GM12878 (cell line): ENCODE measurements around the gene IFITM5. TPM values are rescaled to one million over a fixed set of nuclear protein-coding genes. Genes with fewer than 3 reads are reported as not detected.
A peak's percentile ranks its signal among the peaks of the same experiment; 100 is the strongest.

Source experiments
- ASH2L ChIP-seq: fragments of 300-600, 200-600 bp; sonication (generic); IDR thresholded peaks from 2 replicates; pipeline ENCODE4 v1.6.1; 2017; ENCODE audit warnings: low read depth, mild to moderate bottlenecking, borderline replicate concordance
- CHD1 ChIP-seq: IDR thresholded peaks from 2 replicates; pipeline ENCODE4 v1.6.1; 2012; ENCODE audit warnings: low read depth, low read length, improper control_type of control experiment
- E2F8 ChIP-seq: fragments of 450-650 bp; IDR thresholded peaks from 2 replicates; pipeline ENCODE4 v1.6.1; 2018; ENCODE audit warnings: mild to moderate bottlenecking, low read depth, moderate library complexity; ENCODE audit not compliant: partially characterized antibody
- EGR1 ChIP-seq, 2 experiments: IDR thresholded peaks; 1 replicate in 1 of 2; 2 replicates in 1 of 2; pipeline ENCODE4 v1.6.1; 2011 to 2012; ENCODE audit warnings: low read depth in 2 of 2, low read length in 2 of 2, borderline replicate concordance in 1 of 2, mild to moderate bottlenecking in 1 of 2, moderate library complexity in 1 of 2
- GABPA ChIP-seq: IDR thresholded peaks from 2 replicates; pipeline ENCODE4 v1.6.1; 2014; ENCODE audit warnings: antibody characterized with exemption, low read depth, mild to moderate bottlenecking, inconsistent platforms
- HCFC1 ChIP-seq: fragments of 150-350 bp; IDR thresholded peaks from 2 replicates; pipeline ENCODE4 v1.6.1; 2014; ENCODE audit warnings: low read length
- HSF1 ChIP-seq: fragments of 150-350 bp; IDR thresholded peaks from 2 replicates; pipeline ENCODE4 v1.6.1; 2014; ENCODE audit warnings: mild to moderate bottlenecking, low read depth, low read length
- IRF3 ChIP-seq: fragments of 450-650 bp; IDR thresholded peaks from 2 replicates; pipeline ENCODE4 v1.6.1; 2014; ENCODE audit warnings: mild to moderate bottlenecking
- KDM1A ChIP-seq: fragments of 200-600 bp; sonication (generic); IDR thresholded peaks from 2 replicates; pipeline ENCODE4 v1.6.1; 2016; ENCODE audit warnings: borderline replicate concordance
- KLF5 ChIP-seq: fragments of 450-650 bp; IDR thresholded peaks from 2 replicates; pipeline ENCODE4 v1.6.1; 2014; ENCODE audit warnings: mild to moderate bottlenecking; ENCODE audit not compliant: partially characterized antibody
- MEF2B ChIP-seq: fragments of 450-650 bp; IDR thresholded peaks from 2 replicates; pipeline ENCODE4 v1.6.1; 2018; ENCODE audit warnings: mild to moderate bottlenecking, moderate library complexity; ENCODE audit not compliant: partially characterized antibody, poor library complexity, severe bottlenecking
- NFYA ChIP-seq: IDR thresholded peaks from 2 replicates; pipeline ENCODE4 v1.6.1; 2011; ENCODE audit warnings: low read depth, mild to moderate bottlenecking, low read length, improper control_type of control experiment, borderline replicate concordance
- NFYB ChIP-seq: IDR thresholded peaks from 2 replicates; pipeline ENCODE4 v1.6.1; 2011; ENCODE audit warnings: low read depth, mild to moderate bottlenecking, low read length, improper control_type of control experiment, moderate library complexity; ENCODE audit not compliant: insufficient read depth
- PBX3 ChIP-seq: IDR thresholded peaks from 2 replicates; pipeline ENCODE4 v1.6.1; 2011; ENCODE audit warnings: mild to moderate bottlenecking, low read depth, low read length, moderate library complexity; ENCODE audit not compliant: insufficient replicate concordance
- REST ChIP-seq: IDR thresholded peaks from 2 replicates; pipeline ENCODE4 v1.6.1; 2012; ENCODE audit warnings: mild to moderate bottlenecking, low read depth, low read length
- SIN3A ChIP-seq: IDR thresholded peaks from 2 replicates; pipeline ENCODE4 v1.6.1; 2012; ENCODE audit warnings: low read depth, low read length, improper control_type of control experiment
- SRF ChIP-seq, 2 experiments: IDR thresholded peaks; 2 replicates each; pipeline ENCODE4 v1.6.1; 2011; ENCODE audit warnings: low read depth in 2 of 2, low read length in 2 of 2, mild to moderate bottlenecking in 1 of 2, moderate library complexity in 1 of 2
- TAF1 ChIP-seq: IDR thresholded peaks from 2 replicates; pipeline ENCODE4 v1.6.1; 2011; ENCODE audit warnings: mild to moderate bottlenecking, low read depth, low read length, borderline replicate concordance
- ZNF217 ChIP-seq: fragments of 450-650 bp; IDR thresholded peaks from 2 replicates; pipeline ENCODE4 v1.6.1; 2017; ENCODE audit warnings: antibody characterized with exemption, mild to moderate bottlenecking
- polyA plus RNA-seq, 11 experiments: library from polyadenylated mRNA; depleted of rRNA in 4 of 11; unstranded in 6 of 11; stranded (reverse) in 5 of 11; fragments of >200 nt; fragmentation: Nextera tagmentation in 4 of 11; fragmentation: Illumina TruSeq in 1 of 11; extraction: Ambion mirVana in 4 of 11; extraction: Trizol in 1 of 11; gene quantifications; 1 replicate in 1 of 11; 2 replicates in 10 of 11; pipeline versions ENCODE4 v1.2.1 to v1.2.3, GENCODE V29; 2011 to 2016; ENCODE audit warnings: inconsistent platforms in 2 of 11, missing spikeins in 2 of 11, low read depth in 1 of 11
- total RNA-seq, 4 experiments: library from RNA; depleted of rRNA in 3 of 4; stranded (reverse); fragments of >200 nt in 3 of 4; fragmentation: Illumina TruSeq in 1 of 4; extraction: Trizol in 1 of 4; gene quantifications; 2 replicates each; pipeline versions ENCODE4 v1.2.1 to v1.2.3, GENCODE V29; 2013 to 2021

The IFITM5 gene
- total and polyA plus RNA-seq, 10 of the 15 experiments (the other 5 are each of a cell fraction or from before 2014, with no cell fraction given): not detected

GRCh38 chr11:269146-269890 is 30.0 kb downstream of the IFITM5 start (continued):
- TF ChIP-seq REST (no peak), KDM1A (no peak), ASH2L (peak; percentile 70; the same call in 1 of the 2 replicates), TAF1 (peak; percentile 57), CHD1 (peak; percentile 90; the same call in 1 of the 2 replicates), HCFC1 (no peak), EGR1 (IDR thresholded peaks at IDR 0.05; ENCODE audit: borderline replicate concordance in 1 of 2, low read depth in 2 of 2, low read length in 2 of 2) (no peak), NFYA (no peak), E2F8 (no peak), HSF1 (no peak), GABPA (peak; percentile 59; the same call in 1 of the 2 replicates), PBX3 (peak; percentile 71), MEF2B (peak; percentile 81), SIN3A (peak; percentile 43), SRF (IDR thresholded peaks at IDR 0.05; ENCODE audit: low read depth in 2 of 2, low read length in 2 of 2) (peak in 1 of 2 experiments; percentile 73; a peak in 2 of 4 replicates), KLF5 (peak; percentile 91), NFYB (no peak), IRF3 (no peak), ZNF217 (peak; percentile 15; the same call in 1 of the 2 replicates)
